HG03354 (cell line): ENCODE data around the gene LMNA.
"Not testable (repeated sequence)": the region's sequence is repeated elsewhere in the genome, so short reads cannot be mapped to it uniquely, and the experiment has no call there.

Source experiments
- ATAC-seq: cut with Tn5 transposase; IDR thresholded peaks from one replicate; pipeline ENCODE4 v1.9.1; 2021; ENCODE audit warnings: mild to moderate bottlenecking; ENCODE audit not compliant: unreplicated experiment, poor library complexity, severe bottlenecking

The LMNA gene

GRCh38 chr1:156114101-156114918 is at the start of gene LMNA:
Gene LMNA (plus strand): TSS chr1:156114711. CDS start chr1:156114919, 208 bp downstream.
- peak; percentile 73 for ATAC-seq

DNA sequence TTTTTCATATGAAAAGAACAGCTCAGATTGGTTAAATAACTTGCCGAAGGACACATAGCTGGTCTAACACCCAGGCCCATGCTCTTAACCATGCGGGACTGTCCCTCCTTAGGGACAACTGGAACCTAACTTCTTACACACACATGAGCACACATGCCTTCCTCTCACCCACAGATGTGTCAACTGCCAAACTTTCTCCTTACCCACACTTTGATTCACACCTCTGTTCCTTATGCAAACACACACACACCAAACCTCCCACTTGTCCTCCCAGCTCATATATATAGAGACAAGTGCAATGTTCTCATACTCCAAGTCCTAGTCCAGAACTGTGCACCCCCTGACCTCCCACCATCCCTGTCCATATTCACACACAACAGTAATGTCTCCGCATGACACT is 49.3 kb upstream of the LMNA start:
- no peak for ATAC-seq

GRCh38 chr1:156065871-156066270 is 48.6 kb upstream of the LMNA start:
- ATAC-seq, result no peak

DNA sequence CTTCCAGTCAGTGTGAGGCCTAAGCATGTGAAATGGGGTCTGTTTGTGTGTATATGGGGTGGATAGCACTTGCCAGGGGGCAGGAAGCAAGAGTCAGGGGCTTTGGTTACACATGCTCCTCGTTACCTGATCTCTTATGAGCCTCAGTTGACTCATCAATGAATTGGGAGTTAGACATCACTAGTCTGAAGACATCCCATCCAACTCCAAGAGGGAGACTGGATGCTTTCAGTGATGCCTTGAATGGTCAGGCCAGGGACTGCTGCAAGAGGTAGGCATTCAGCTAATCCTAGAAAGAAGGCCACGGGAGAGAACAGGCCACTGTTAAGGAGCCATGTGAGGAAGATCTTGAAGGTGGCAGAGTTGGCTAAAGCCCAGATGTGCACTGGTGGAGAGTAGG is 47.2 kb upstream of the LMNA start:
- ATAC-seq, result no peak

DNA sequence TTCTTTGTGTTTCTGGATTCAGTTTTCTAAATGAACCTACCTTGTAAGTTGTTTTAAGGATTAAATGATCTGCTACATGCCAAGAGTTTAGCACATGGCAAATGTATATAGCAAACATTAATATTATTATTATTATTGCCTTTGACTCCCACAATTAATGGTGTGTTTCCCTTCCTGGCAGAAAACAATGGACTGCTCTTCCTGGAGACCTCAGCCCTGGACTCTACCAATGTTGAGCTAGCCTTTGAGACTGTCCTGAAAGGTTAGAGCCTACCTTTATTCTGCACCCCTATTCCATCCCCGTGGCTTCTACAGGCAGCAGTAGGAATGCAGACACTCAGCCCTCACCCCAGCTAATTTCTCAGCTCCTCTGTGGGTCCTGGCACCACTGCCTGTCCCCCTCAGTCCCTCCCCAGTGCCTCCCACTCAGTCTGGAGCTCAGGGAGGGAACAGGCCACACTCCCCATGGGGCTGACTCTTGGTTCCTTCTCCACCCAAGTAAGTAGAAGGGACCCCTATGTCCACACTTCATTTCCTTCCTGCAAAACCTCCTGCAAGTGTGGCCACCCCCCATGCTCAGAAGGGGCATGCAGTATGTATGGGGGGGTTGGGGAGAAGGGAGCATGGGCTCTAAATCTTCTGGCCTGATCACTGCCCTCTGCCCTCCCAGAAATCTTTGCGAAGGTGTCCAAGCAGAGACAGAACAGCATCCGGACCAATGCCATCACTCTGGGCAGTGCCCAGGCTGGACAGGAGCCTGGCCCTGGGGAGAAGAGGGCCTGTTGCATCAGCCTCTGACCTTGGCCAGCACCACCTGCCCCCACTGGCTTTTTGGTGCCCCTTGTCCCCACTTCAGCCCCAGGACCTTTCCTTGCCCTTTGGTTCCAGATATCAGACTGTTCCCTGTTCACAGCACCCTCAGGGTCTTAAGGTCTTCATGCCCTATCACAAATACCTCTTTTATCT is 44.7 kb upstream of the LMNA start:
- ATAC-seq, result no peak

GRCh38 chr1:156070548-156070947 is 44.0 kb upstream of the LMNA start:
- no peak for ATAC-seq

GRCh38 chr1:156071332-156071816 is 43.1 kb upstream of the LMNA start:
- not testable (repeated sequence) for ATAC-seq

GRCh38 chr1:156072251-156072650 is 42.3 kb upstream of the LMNA start:
- no peak for ATAC-seq

GRCh38 chr1:156073110-156073687 is 41.3 kb upstream of the LMNA start:
- ATAC-seq, result no peak

DNA sequence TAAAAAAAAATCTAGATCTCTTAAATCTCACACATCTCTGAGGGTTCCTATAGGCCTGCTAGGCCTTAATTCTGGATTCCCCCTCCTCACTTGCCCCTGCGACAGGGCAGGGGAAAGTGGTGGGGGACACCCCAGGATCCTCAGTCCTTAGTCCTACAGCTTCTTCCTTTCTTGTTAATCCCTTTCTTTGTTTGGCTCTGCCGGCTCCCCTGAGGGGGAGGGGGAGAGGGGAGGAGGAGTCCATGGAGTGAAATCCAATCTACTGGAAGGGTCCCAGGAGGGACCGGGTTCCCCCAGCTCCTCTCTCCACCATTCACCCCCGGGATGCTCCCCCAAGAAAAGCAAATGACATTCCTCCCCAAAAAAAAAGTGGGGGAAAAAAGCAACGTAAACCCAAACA is 40.8 kb upstream of the LMNA start:
- ATAC-seq, result no peak

GRCh38 chr1:156074661-156075060 is 39.9 kb upstream of the LMNA start:
- ATAC-seq, result no peak

- no peak for ATAC-seq
These were observed 39.3 kb upstream of the LMNA start for GRCh38 chr1:156075162-156075561.

- ATAC-seq, result no peak
These were observed 38.7 kb upstream of the LMNA start for GRCh38 chr1:156075775-156076204.

DNA sequence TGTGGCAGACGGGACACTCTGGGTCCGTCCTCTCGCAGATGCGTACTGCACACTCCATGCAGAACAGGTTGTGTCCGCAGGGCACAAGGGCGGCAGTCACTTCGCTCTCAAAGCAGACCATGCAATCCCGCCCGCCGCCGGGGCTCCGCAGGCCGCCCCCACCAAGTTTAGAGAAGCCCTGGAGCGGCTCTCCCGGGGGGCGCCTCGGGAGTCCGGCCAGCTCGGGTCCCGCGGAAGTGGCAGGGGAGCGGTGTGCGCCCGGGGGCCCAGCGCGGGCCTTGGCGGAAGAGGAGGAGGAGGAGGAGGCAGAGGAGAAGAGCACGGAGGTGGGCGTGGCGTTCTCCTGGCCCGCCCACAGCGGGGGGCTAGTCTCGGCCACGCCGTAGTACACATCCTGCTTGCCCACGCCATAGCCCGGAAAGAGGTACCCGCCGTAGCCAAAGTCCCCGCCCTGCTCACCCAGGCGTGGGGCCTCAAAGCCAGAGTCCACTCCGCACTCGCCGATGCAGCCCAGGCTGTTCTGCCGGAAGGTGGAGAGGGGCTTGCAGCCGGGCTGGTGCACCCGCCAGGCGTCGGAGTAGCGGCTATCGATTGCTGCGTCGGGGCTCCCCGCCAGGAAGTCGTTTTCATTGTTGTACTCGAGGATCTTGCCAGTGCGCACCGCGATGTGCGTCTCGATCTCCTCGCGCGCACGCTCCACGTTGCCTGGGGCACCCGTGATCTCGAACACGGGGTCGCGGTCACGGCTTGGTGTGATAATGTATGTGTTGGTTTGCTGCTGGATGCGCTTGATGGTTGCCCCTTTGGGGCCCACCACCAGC is 37.7 kb upstream of the LMNA start:
- peak; percentile 60 for ATAC-seq

DNA sequence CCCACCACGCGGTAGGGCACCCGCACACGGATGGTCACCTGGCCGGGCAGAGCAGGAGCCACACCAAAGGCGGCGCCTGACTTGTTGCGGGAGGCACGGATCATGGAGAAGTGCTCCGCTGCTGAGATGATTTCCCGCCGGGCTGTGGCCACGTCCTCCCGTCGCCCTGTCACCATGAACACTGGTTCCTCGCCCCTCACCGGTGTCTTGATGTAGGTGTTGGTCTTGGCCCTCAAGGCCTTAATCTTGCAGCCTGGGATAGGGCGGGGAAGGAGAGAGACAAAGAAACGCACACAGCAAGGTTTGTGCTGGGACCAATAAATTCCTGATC is 37.1 kb upstream of the LMNA start:
- ATAC-seq, result no peak

DNA sequence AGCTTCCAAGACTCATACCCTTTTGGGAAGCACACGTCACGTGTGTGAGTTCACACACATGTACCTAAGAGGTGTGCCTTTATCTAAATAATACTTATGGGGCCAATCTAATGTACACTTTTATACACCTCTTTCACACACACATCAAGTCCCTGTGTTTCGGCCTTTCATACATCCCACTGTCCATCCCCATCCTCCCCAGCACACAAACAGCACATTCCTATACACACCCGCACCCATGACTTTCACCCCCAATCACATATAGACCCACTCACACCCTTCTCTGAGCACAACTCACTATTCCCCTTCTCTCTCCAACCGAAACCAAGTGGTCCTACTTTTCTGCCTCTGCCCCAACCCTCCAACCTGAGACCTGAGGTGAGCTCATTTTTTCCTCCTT is 35.8 kb upstream of the LMNA start:
- no peak for ATAC-seq

GRCh38 chr1:156079762-156080161 is 34.7 kb upstream of the LMNA start:
- ATAC-seq, result no peak

DNA sequence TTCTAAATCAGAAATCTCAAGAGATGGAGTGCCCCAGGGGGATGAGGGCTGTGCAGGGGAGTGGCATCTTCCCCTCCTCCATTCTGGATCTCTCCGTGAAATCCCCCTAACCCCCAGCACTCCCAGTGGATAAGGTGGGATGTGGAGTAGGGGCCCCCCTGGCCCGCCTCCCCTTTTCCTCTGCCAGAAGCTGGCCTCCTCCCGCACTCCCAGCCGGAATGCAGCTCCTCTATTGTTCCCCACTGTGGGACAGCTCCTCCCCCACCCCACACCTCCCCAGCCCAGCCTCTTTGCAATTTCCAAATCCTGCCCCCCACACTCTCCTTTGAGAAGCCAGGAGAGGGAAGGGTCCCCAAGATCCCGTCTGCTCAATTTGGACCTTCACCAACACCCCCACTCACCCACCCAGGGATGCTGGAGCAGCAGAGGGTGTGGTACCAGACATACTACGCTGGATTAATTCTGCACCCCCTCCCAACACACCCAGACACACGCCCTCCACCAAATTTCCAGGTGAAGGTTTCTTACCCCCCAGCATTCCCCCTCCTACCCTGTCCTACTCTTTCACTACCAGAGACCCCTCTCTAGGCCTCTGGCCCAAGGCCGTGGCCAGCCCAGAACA is 34.2 kb upstream of the LMNA start:
- no peak for ATAC-seq

DNA sequence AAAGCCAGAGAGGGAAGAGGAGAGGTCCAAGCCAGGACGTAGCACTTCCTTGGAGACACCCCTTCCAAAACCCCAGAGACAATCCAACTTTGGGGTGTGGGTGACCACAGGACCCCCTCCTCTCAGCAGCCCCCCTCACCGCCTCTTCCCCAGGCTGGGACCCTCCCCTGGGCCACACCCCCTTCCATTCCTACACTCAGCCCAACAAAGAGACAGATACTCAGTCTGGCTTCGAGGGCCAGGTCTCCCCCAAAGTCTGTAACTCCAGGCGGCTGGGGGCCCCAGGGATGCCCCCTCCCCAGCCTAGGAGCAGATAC is 33.7 kb upstream of the LMNA start:
- ATAC-seq, result no peak
